ENCODE results near the gene MNX1. TPM values are rescaled to one million over a fixed set of nuclear protein-coding genes. Genes with fewer than 3 reads are reported as not detected.

Gene MNX1
- total and polyA plus RNA-seq, 2 donors (not counting 3 experiments of a cell fraction or from before 2014, with no cell fraction given): not detected

GRCh38 chr7:156962897-156963296, 47.6 kb downstream of the MNX1 start:
- no peak overlapping the region for H3K4me3 ChIP-seq (replicated peaks in 1 of 3; ENCODE audit: insufficient read depth in 1 of 3, low read depth in 1 of 3, low read length in 3 of 3)
- H3K36me3 ChIP-seq (ENCODE audit: control insufficient read depth in 2 of 2, extremely low read depth in 1 of 2, insufficient read depth in 2 of 2, low read length in 2 of 2): peaks cover 20 to 50% of the 10 kb centered on the region in 2 experiments
- dilution Hi-C loops (cut with MboI; ENCODE audit: extremely low pct_ligation_motif_present, low sequenced_read_pairs) (no loop called here), intact Hi-C loops (cut with micrococcal nuclease) (no loop called here)
- DNase-seq (ENCODE audit: low read depth, low spot score) (no peak), FAIRE-seq (no peak)
- H3K9me1 ChIP-seq (replicated peaks; ENCODE audit: control insufficient read depth, extremely low read depth, insufficient read depth, low read length): no peaks in the 10 kb centered on the region
- POLR2A ChIA-PET: no interaction called here
- CTCF ChIA-PET: no interaction called here
- no peaks in the 10 kb centered on the region for H3K27me3 ChIP-seq (ENCODE audit: control insufficient read depth in 2 of 2, insufficient read depth in 2 of 2, low read length in 2 of 2)
- BruUV-seq (replicated peaks): no TSS peak
- no peak overlapping the region for H3K9ac ChIP-seq (replicated peaks; ENCODE audit: extremely low read depth, insufficient read depth, low read length)
- H3K27ac ChIP-seq (ENCODE audit: insufficient read depth, low read depth, low read length): no peak overlapping the region
- no peaks in the 10 kb centered on the region for H3K9me3 ChIP-seq (replicated peaks; ENCODE audit: control insufficient read depth, insufficient read depth, low read length)
- H3K4me2 ChIP-seq (ENCODE audit: insufficient read depth, low read length): no peak overlapping the region
- H2AFZ ChIP-seq (ENCODE audit: low read depth, low read length): no peak overlapping the region
- TF ChIP-seq GATA2 (IDR thresholded peaks at IDR 0.05; ENCODE audit: insufficient read depth, insufficient read length, low read depth, low read length) (no peak), POLR2A (IDR thresholded peaks at IDR 0.05; ENCODE audit: low read depth, low read length) (no peak), JUN (IDR thresholded peaks at IDR 0.05; ENCODE audit: borderline replicate concordance, insufficient read depth, insufficient read length, low read depth) (no peak), CTCF (IDR thresholded peaks at IDR 0.05; ENCODE audit: extremely low read depth in 1 of 2, insufficient read depth in 1 of 2, low read depth in 1 of 2, low read length in 2 of 2) (no peak)
- peaks cover 6% of the 10 kb centered on the region for H3K79me2 ChIP-seq (ENCODE audit: control insufficient read depth, insufficient read depth, low read length)
- no peaks in the 10 kb centered on the region for H4K20me1 ChIP-seq (replicated peaks; ENCODE audit: control insufficient read depth, extremely low read depth, insufficient read depth, low read length)
- H3K4me1 ChIP-seq (ENCODE audit: control insufficient read depth, extremely low read depth, insufficient read depth, low read length): no peaks in the 10 kb centered on the region

GRCh38 chr7:156962145-156962544, 48.3 kb downstream of the MNX1 start:
- no peaks in the 10 kb centered on the region for H3K4me1 ChIP-seq (ENCODE audit: control insufficient read depth, extremely low read depth, insufficient read depth, low read length)
- H3K9me1 ChIP-seq (replicated peaks; ENCODE audit: control insufficient read depth, extremely low read depth, insufficient read depth, low read length): no peaks in the 10 kb centered on the region
- no TSS peak for BruUV-seq (replicated peaks)
- dilution Hi-C loops (cut with MboI; ENCODE audit: extremely low pct_ligation_motif_present, low sequenced_read_pairs): no loop called here
- no peak overlapping the region for H2AFZ ChIP-seq (ENCODE audit: low read depth, low read length)
- no peaks in the 10 kb centered on the region for H3K9me3 ChIP-seq (replicated peaks; ENCODE audit: control insufficient read depth, insufficient read depth, low read length)
- no peaks in the 10 kb centered on the region for H4K20me1 ChIP-seq (replicated peaks; ENCODE audit: control insufficient read depth, extremely low read depth, insufficient read depth, low read length)
- no peak overlapping the region for H3K9ac ChIP-seq (replicated peaks; ENCODE audit: extremely low read depth, insufficient read depth, low read length)
- POLR2A ChIA-PET: no interaction called here
- no peak overlapping the region for H3K4me3 ChIP-seq (replicated peaks in 1 of 3; ENCODE audit: insufficient read depth in 1 of 3, low read depth in 1 of 3, low read length in 3 of 3)
- peaks cover 20 to 47% of the 10 kb centered on the region in 2 experiments for H3K36me3 ChIP-seq (ENCODE audit: control insufficient read depth in 2 of 2, extremely low read depth in 1 of 2, insufficient read depth in 2 of 2, low read length in 2 of 2)
- no peaks in the 10 kb centered on the region for H3K27me3 ChIP-seq (ENCODE audit: control insufficient read depth in 2 of 2, insufficient read depth in 2 of 2, low read length in 2 of 2)
- FAIRE-seq (no peak), DNase-seq (ENCODE audit: low read depth, low spot score) (no peak)
- no peak overlapping the region for H3K4me2 ChIP-seq (ENCODE audit: insufficient read depth, low read length)
- peaks cover 6% of the 10 kb centered on the region for H3K79me2 ChIP-seq (ENCODE audit: control insufficient read depth, insufficient read depth, low read length)
- TF ChIP-seq JUN (IDR thresholded peaks at IDR 0.05; ENCODE audit: borderline replicate concordance, insufficient read depth, insufficient read length, low read depth): no peak
- no peak for TF ChIP-seq CTCF (IDR thresholded peaks at IDR 0.05; ENCODE audit: extremely low read depth in 1 of 2, insufficient read depth in 1 of 2, low read depth in 1 of 2, low read length in 2 of 2)
- no peak for TF ChIP-seq MAX (IDR thresholded peaks at IDR 0.05; ENCODE audit: insufficient read depth, insufficient read length)
- no peak for TF ChIP-seq FOS (IDR thresholded peaks at IDR 0.05; ENCODE audit: borderline replicate concordance, insufficient read depth, low read length)
- no peak for TF ChIP-seq POLR2AphosphoS5 (IDR thresholded peaks at IDR 0.05; ENCODE audit: insufficient read depth, low read depth, low read length)
- TF ChIP-seq MYC (IDR thresholded peaks at IDR 0.05; ENCODE audit: low read depth, low read length): no peak
- no peak for TF ChIP-seq EZH2 (IDR thresholded peaks at IDR 0.05; ENCODE audit: borderline replicate concordance, low read depth, low read length, severe bottlenecking)
- TF ChIP-seq POLR2A (IDR thresholded peaks at IDR 0.05; ENCODE audit: low read depth, low read length): no peak
- no peak for TF ChIP-seq GATA2 (IDR thresholded peaks at IDR 0.05; ENCODE audit: insufficient read depth, insufficient read length, low read depth, low read length)
- no peak overlapping the region for H3K27ac ChIP-seq (ENCODE audit: insufficient read depth, low read depth, low read length)
- CTCF ChIA-PET: no interaction called here
- intact Hi-C loops (cut with micrococcal nuclease): no loop called here

All from endothelial cell of umbilical vein (primary cell).